ENCODE results near the gene NLRC4. TPM values are rescaled to one million over a fixed set of nuclear protein-coding genes. Genes with fewer than 3 reads are reported as not detected.

Gene NLRC4
- total and polyA plus RNA-seq, 2 of the 8 experiments (the other 6 are each of a cell fraction or from before 2014, with no cell fraction given), result not detected

GRCh38 chr2:32278478-32278853 lies 13.8 kb upstream of the NLRC4 start:
- 55% methylated on average over 6 of the region's 6 CpGs; no CpG with 5 or more reads in 1 of the 2 experiments for WGBS, 2 experiments (ENCODE audit: extremely low coverage in 1 of 2, insufficient coverage in 1 of 2, insufficient read length in 1 of 2, insufficient replicate concordance in 2 of 2, low coverage in 1 of 2, low lambda C conversion rate in 2 of 2, missing lambda C conversion rate in 1 of 2)
- H3K9me3 ChIP-seq (ENCODE audit: insufficient read depth in 2 of 2, low read depth in 1 of 2, low read length in 1 of 2), result no peaks in the 10 kb centered on the region
- no peak overlapping the region for H2BK15ac ChIP-seq (ENCODE audit: low read length)
- H2BK20ac ChIP-seq (ENCODE audit: low read length), result no peak overlapping the region
- H3K4ac ChIP-seq (replicated peaks; ENCODE audit: insufficient read length, low read depth, low read length), result no peak overlapping the region
- H2AFZ ChIP-seq (ENCODE audit: low read length), result peak overlapping the region; percentile 24; the same call in 1 of the 2 replicates
- H2BK5ac ChIP-seq (ENCODE audit: low read depth, low read length), result 0 out of 2 replicates have a peak overlapping the region, but pooled peaks have one; percentile 5
- peaks cover 0 to 2% (median 0%) of the 10 kb centered on the region in 4 experiments; a peak in 2 of 7 replicates for H3K4me1 ChIP-seq (replicated peaks in 1 of 4; ENCODE audit: control insufficient read depth in 3 of 4, insufficient read depth in 4 of 4, low read length in 3 of 4)
- H3K27me3 ChIP-seq (replicated peaks in 1 of 4; ENCODE audit: control insufficient read depth in 3 of 4, extremely low read depth in 1 of 4, insufficient read depth in 3 of 4, low read length in 3 of 4), result no peaks in the 10 kb centered on the region
- peak in 1 of 2 experiments; percentile 34; a peak in 1 of 3 replicates for TF ChIP-seq POLR2A (IDR thresholded peaks at IDR 0.05; ENCODE audit: control extremely low read depth in 1 of 2, low read depth in 2 of 2, low read length in 2 of 2)
- TF ChIP-seq E2F6 (IDR thresholded peaks at IDR 0.05), result no peak
- no peak for TF ChIP-seq TEAD4 (IDR thresholded peaks at IDR 0.05; ENCODE audit: low read depth, low read length)
- POLR2A ChIA-PET (ENCODE audit: partially characterized antibody), result interaction anchor here (0.7 to 2.0 kb wide), 7 partner anchors 10 to 78 kb away, joined by 3 to 8 read pairs (median 3); partner anchors contain the start of gene BIRC6
- H2BK12ac ChIP-seq (ENCODE audit: low read depth, low read length), result no peak overlapping the region
- H3K9ac ChIP-seq (replicated peaks in 1 of 4; ENCODE audit: extremely low read depth in 1 of 4, low read depth in 3 of 4, low read length in 3 of 4), result peak overlapping the region; percentile 19 to 84 (median 77); a peak in 6 of 7 replicates
- H3K14ac ChIP-seq (ENCODE audit: insufficient read length), result no peak overlapping the region
- no peaks in the 10 kb centered on the region for H3K36me3 ChIP-seq (ENCODE audit: control insufficient read depth in 2 of 4, insufficient read depth in 4 of 4, low read length in 3 of 4)
- H3K79me2 ChIP-seq (ENCODE audit: control insufficient read depth in 1 of 2, insufficient read depth in 2 of 2, low read length in 2 of 2), result peaks cover 0 to 17% of the 10 kb centered on the region in 2 experiments; a peak in 2 of 4 replicates
- no peaks in the 10 kb centered on the region for H4K20me1 ChIP-seq (replicated peaks in 1 of 2; ENCODE audit: control insufficient read depth in 1 of 2, insufficient read depth in 2 of 2, low read length in 2 of 2)
- no peak for FAIRE-seq
- CTCF ChIA-PET (ENCODE audit: partially characterized antibody), result no interaction called here
- no peak overlapping the region for H4K91ac ChIP-seq (replicated peaks; ENCODE audit: insufficient read length, low read length)
- H2AK5ac ChIP-seq (ENCODE audit: low read depth, low read length), result no peak overlapping the region
- peak overlapping the region; percentile 71; the same call in 1 of the 2 replicates for H3K27ac ChIP-seq (ENCODE audit: low read depth, low read length)
- H3K23ac ChIP-seq (ENCODE audit: insufficient read length), result no peak overlapping the region
- H4K5ac ChIP-seq (ENCODE audit: insufficient read length, low read depth, low read length), result no peak overlapping the region
- no peaks in the 10 kb centered on the region; the same call in 1 of the 2 replicates for H3K79me1 ChIP-seq (ENCODE audit: low read depth, low read length)
- H3K4me2 ChIP-seq (ENCODE audit: insufficient read depth in 1 of 2, low read depth in 2 of 2, low read length in 2 of 2), result peak overlapping the region; percentile 23 to 76
- DNase-seq (ENCODE audit: low read depth in 1 of 2, low spot score in 2 of 2), result no peak
- H2BK120ac ChIP-seq (replicated peaks; ENCODE audit: low read depth, low read length), result no peak overlapping the region
- H3K4me3 ChIP-seq (ENCODE audit: extremely low read depth in 1 of 4, insufficient read depth in 2 of 4, low read depth in 3 of 4, low read length in 4 of 4), result peak overlapping the region; percentile 90 to 96 (median 94)
- peaks cover 4% of the 10 kb centered on the region; the same call in 1 of the 2 replicates for H3K23me2 ChIP-seq (ENCODE audit: low read depth, low read length)
- no peak overlapping the region for H3K56ac ChIP-seq (replicated peaks; ENCODE audit: insufficient read length, low read depth, low read length)
- H4K8ac ChIP-seq (ENCODE audit: extremely low read depth, insufficient read depth, low read length), result peak overlapping the region; percentile 98; the same call in 1 of the 2 replicates
- no peak overlapping the region; the same call in 1 of the 2 replicates for H3K18ac ChIP-seq (ENCODE audit: extremely low read depth, low read length)

Measured in H1 (cell line).